ENCODE measurements around the gene LRFN5.
"Not testable (repeated sequence)": the region's sequence is repeated elsewhere in the genome, so short reads cannot be mapped to it uniquely, and the experiment has no call there.

Gene LRFN5

DNA sequence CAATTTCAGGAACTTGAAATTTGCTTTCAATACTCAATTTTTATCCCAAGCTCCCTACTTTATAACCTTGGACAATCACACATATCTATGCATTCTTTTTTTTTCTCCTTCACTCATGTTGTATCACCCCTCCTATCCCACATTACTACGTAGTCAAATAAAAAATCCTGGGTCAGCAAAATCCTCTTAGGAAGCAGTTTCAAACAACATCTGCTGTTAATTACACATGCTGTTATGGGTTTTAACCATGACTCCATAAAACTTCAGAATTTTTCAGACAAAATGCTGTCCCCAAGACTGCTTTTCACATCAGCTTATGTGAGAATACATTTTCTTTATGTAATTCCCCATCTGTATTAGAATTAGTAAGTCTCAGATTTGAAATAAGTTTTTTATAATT, 61.7 kb downstream of the LRFN5 start:
- Histone ChIP-seq H4K20me1 (ENCODE audit: insufficient read depth, low read length) (no peaks in the 10 kb centered on the region), H3K27me3 (ENCODE audit: insufficient read depth, low read length) (no peaks in the 10 kb centered on the region), H2AFZ (ENCODE audit: low read length) (no peak overlapping the region), H3K9ac (ENCODE audit: low read length) (no peak overlapping the region), H3K4me3 (ENCODE audit: low read depth, low read length, poor library complexity, severe bottlenecking) (no peak overlapping the region), H3K9me3 (ENCODE audit: low read length) (no peaks in the 10 kb centered on the region), H3F3A (ENCODE audit: insufficient read depth, low read length) (no peaks in the 10 kb centered on the region), H3K9me2 (ENCODE audit: low read depth, low read length) (no peaks in the 10 kb centered on the region), H3K79me2 (ENCODE audit: insufficient read depth, low read length) (no peaks in the 10 kb centered on the region), H3K4me1 (ENCODE audit: insufficient read depth, low read length, severe bottlenecking) (no peaks in the 10 kb centered on the region), H3K36me3 (ENCODE audit: insufficient read depth, low read length) (no peaks in the 10 kb centered on the region), H3K4me2 (ENCODE audit: low read length) (no peak overlapping the region), H3K27ac (ENCODE audit: low read depth, low read length, poor library complexity, severe bottlenecking) (no peak overlapping the region)
- TF ChIP-seq, protein P1, sequence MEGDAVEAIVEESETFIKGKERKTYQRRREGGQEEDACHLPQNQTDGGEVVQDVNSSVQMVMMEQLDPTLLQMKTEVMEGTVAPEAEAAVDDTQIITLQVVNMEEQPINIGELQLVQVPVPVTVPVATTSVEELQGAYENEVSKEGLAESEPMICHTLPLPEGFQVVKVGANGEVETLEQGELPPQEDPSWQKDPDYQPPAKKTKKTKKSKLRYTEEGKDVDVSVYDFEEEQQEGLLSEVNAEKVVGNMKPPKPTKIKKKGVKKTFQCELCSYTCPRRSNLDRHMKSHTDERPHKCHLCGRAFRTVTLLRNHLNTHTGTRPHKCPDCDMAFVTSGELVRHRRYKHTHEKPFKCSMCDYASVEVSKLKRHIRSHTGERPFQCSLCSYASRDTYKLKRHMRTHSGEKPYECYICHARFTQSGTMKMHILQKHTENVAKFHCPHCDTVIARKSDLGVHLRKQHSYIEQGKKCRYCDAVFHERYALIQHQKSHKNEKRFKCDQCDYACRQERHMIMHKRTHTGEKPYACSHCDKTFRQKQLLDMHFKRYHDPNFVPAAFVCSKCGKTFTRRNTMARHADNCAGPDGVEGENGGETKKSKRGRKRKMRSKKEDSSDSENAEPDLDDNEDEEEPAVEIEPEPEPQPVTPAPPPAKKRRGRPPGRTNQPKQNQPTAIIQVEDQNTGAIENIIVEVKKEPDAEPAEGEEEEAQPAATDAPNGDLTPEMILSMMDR (IDR thresholded peaks at IDR 0.05; ENCODE audit: low read length), result no peak

GRCh38 chr14:41673601-41674000, 66.9 kb downstream of the LRFN5 start:
- not testable (repeated sequence) for H3K9ac ChIP-seq (ENCODE audit: low read length); H3K27me3 ChIP-seq (ENCODE audit: insufficient read depth, low read length); H3K4me1 ChIP-seq (ENCODE audit: insufficient read depth, low read length, severe bottlenecking); H3K79me2 ChIP-seq (ENCODE audit: insufficient read depth, low read length); H3K36me3 ChIP-seq (ENCODE audit: insufficient read depth, low read length); H3K4me3 ChIP-seq (ENCODE audit: low read depth, low read length, poor library complexity, severe bottlenecking); H3K9me2 ChIP-seq (ENCODE audit: low read depth, low read length); H4K20me1 ChIP-seq (ENCODE audit: insufficient read depth, low read length); H3K9me3 ChIP-seq (ENCODE audit: low read length); H3K4me2 ChIP-seq (ENCODE audit: low read length); H3F3A ChIP-seq (ENCODE audit: insufficient read depth, low read length); H3K27ac ChIP-seq (ENCODE audit: low read depth, low read length, poor library complexity, severe bottlenecking); H2AFZ ChIP-seq (ENCODE audit: low read length)

DNA sequence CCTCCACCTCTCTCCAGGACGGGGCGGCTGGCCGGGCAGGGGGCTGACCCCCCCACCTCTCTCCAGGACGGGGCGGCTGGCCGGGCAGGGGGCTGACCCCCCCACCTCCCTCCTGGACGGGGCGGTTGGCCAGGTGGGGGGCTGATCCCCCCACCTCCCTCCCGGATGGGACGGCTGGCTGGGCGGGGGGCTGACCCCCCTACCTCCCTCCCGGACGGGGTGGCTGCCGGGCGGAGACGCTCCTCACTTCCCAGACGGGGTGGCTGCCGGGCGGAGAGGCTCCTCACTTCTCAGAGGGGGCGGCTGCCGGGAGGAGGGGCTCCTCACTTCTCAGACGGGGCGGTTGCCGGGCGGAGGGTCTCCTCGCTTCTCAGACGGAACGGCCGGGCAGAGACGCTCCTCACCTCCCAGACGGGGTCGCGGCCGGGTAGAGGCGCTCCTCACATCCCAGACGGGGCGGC, 67.9 kb downstream of the LRFN5 start:
- not testable (repeated sequence) for H4K20me1 ChIP-seq (ENCODE audit: insufficient read depth, low read length); H3K79me2 ChIP-seq (ENCODE audit: insufficient read depth, low read length); H3F3A ChIP-seq (ENCODE audit: insufficient read depth, low read length)

GRCh38 chr14:41699486-41699885, 92.8 kb downstream of the LRFN5 start:
- Histone ChIP-seq H3K4me1 (ENCODE audit: insufficient read depth, low read length, severe bottlenecking) (no peaks in the 10 kb centered on the region), H4K20me1 (ENCODE audit: insufficient read depth, low read length) (no peaks in the 10 kb centered on the region), H2AFZ (ENCODE audit: low read length) (no peak overlapping the region), H3K4me3 (ENCODE audit: low read depth, low read length, poor library complexity, severe bottlenecking) (no peak overlapping the region), H3K4me2 (ENCODE audit: low read length) (no peak overlapping the region), H3K36me3 (ENCODE audit: insufficient read depth, low read length) (no peaks in the 10 kb centered on the region), H3K79me2 (ENCODE audit: insufficient read depth, low read length) (no peaks in the 10 kb centered on the region), H3F3A (ENCODE audit: insufficient read depth, low read length) (no peaks in the 10 kb centered on the region), H3K9me3 (ENCODE audit: low read length) (no peaks in the 10 kb centered on the region), H3K27ac (ENCODE audit: low read depth, low read length, poor library complexity, severe bottlenecking) (no peak overlapping the region), H3K27me3 (ENCODE audit: insufficient read depth, low read length) (no peaks in the 10 kb centered on the region), H3K9ac (ENCODE audit: low read length) (no peak overlapping the region), H3K9me2 (ENCODE audit: low read depth, low read length) (no peaks in the 10 kb centered on the region)
- no peak for TF ChIP-seq EZH2 (IDR thresholded peaks at IDR 0.05; ENCODE audit: borderline replicate concordance, low read length)
- TF ChIP-seq, protein P1 (IDR thresholded peaks at IDR 0.05; ENCODE audit: low read length), result no peak

More for the DNA sequence above, 67.9 kb downstream of the LRFN5 start:
- not testable (repeated sequence) for H3K9ac ChIP-seq (ENCODE audit: low read length); H3K4me2 ChIP-seq (ENCODE audit: low read length); H3K27me3 ChIP-seq (ENCODE audit: insufficient read depth, low read length); H3K9me3 ChIP-seq (ENCODE audit: low read length); H3K9me2 ChIP-seq (ENCODE audit: low read depth, low read length); H3K27ac ChIP-seq (ENCODE audit: low read depth, low read length, poor library complexity, severe bottlenecking); H3K36me3 ChIP-seq (ENCODE audit: insufficient read depth, low read length); H3K4me3 ChIP-seq (ENCODE audit: low read depth, low read length, poor library complexity, severe bottlenecking); H2AFZ ChIP-seq (ENCODE audit: low read length); H3K4me1 ChIP-seq (ENCODE audit: insufficient read depth, low read length, severe bottlenecking)

All from OCI-LY1 (cell line).